ENCODE data around the gene MEIS2.

GRCh38 chr15:37078566-37078965, 21.8 kb downstream of the MEIS2 start:
- TF ChIP-seq ESRRA (IDR thresholded peaks at IDR 0.05; ENCODE audit: borderline replicate concordance, low read length) = no peak
- no peak for TF ChIP-seq CTCF (IDR thresholded peaks at IDR 0.05)
- no peak for TF ChIP-seq REST (IDR thresholded peaks at IDR 0.05)
- no peak for TF ChIP-seq ZFP36 (IDR thresholded peaks at IDR 0.05; ENCODE audit: borderline replicate concordance, partially characterized antibody)
- TF ChIP-seq POLR2AphosphoS2 (conservative IDR thresholded peaks at IDR 0.05; ENCODE audit: low read length) = no peak
- TF ChIP-seq EP300 (IDR thresholded peaks at IDR 0.05) = no peak
- TF ChIP-seq NPAS2 (CRISPR knock-in tag; IDR thresholded peaks at IDR 0.05; ENCODE audit: borderline replicate concordance) = no peak
- no peak for TF ChIP-seq E2F6 (IDR thresholded peaks at IDR 0.05; ENCODE audit: borderline replicate concordance, low read depth)
- TF ChIP-seq MAFK (IDR thresholded peaks at IDR 0.05; ENCODE audit: partially characterized antibody) = no peak
- no peak for TF ChIP-seq RAD21 (conservative IDR thresholded peaks at IDR 0.05 in 1 of 2, IDR thresholded peaks at IDR 0.05 in 1 of 2)
- TF ChIP-seq POLR2A (IDR thresholded peaks at IDR 0.05; ENCODE audit: low read length) = no peak
- TF ChIP-seq ZSCAN20 (CRISPR knock-in tag; IDR thresholded peaks at IDR 0.05) = no peak
- TF ChIP-seq CEBPB (IDR thresholded peaks at IDR 0.05) = no peak
